HL-60/S4 treated with retinoic acid at 250 ng/mL for 4 days and 3 days (cell line): ENCODE results near the gene SERGEF.
"Not testable (repeated sequence)": the region's sequence is repeated elsewhere in the genome, so short reads cannot be mapped to it uniquely, and the experiment has no call there.

Experiments used
- in situ Hi-C: fragments of 300-500 bp; cut with MboI; formaldehyde crosslinking; loops from 2 replicates; pipeline ENCODE4 v1.7.0; 2022; ENCODE audit warnings: low sequenced_read_pairs

SERGEF gene

GRCh38 chr11:17873586-17873985, 139.3 kb downstream of the SERGEF start:
- in situ Hi-C loops = no loop called here

- in situ Hi-C loops = not testable (repeated sequence)
These were observed 144.4 kb downstream of the SERGEF start for GRCh38 chr11:17868398-17868797.

- in situ Hi-C loops = no loop called here
These were observed 145.5 kb downstream of the SERGEF start for GRCh38 chr11:17867341-17867740.

- in situ Hi-C loops = no loop called here
These were observed 146.9 kb downstream of the SERGEF start for GRCh38 chr11:17865765-17866428.

- in situ Hi-C loops = no loop called here
These were observed 148.3 kb downstream of the SERGEF start for GRCh38 chr11:17864478-17864941.

- in situ Hi-C loops = no loop called here
These were observed 151.7 kb downstream of the SERGEF start for GRCh38 chr11:17861036-17861755.

- in situ Hi-C loops = no loop called here
These were observed 153.3 kb downstream of the SERGEF start for GRCh38 chr11:17859552-17859951.

GRCh38 chr11:17855531-17856290, 157.1 kb downstream of the SERGEF start:
- in situ Hi-C loops = no loop called here

- in situ Hi-C loops = no loop called here
These were observed 159.6 kb downstream of the SERGEF start for GRCh38 chr11:17853280-17853679.

- in situ Hi-C loops = no loop called here
These were observed 160.6 kb downstream of the SERGEF start for GRCh38 chr11:17852246-17852645.

- in situ Hi-C loops = no loop called here
These were observed 161.2 kb downstream of the SERGEF start for GRCh38 chr11:17851697-17852096.

- in situ Hi-C loops = no loop called here
These were observed 162.5 kb downstream of the SERGEF start for GRCh38 chr11:17850336-17850735.

- in situ Hi-C loops = no loop called here
These were observed 164.1 kb downstream of the SERGEF start for GRCh38 chr11:17848715-17849114.

GRCh38 chr11:17846852-17847453, 165.9 kb downstream of the SERGEF start:
- in situ Hi-C loops = no loop called here

- in situ Hi-C loops = no loop called here
These were observed 167.4 kb downstream of the SERGEF start for GRCh38 chr11:17845431-17845881.

GRCh38 chr11:17840101-17840548, 172.7 kb downstream of the SERGEF start:
- in situ Hi-C loops = no loop called here

GRCh38 chr11:17839450-17839849, 173.4 kb downstream of the SERGEF start:
- in situ Hi-C loops = no loop called here

- in situ Hi-C loops = no loop called here
These were observed 174.7 kb downstream of the SERGEF start for GRCh38 chr11:17838102-17838501.

GRCh38 chr11:17831883-17832282, 181.0 kb downstream of the SERGEF start:
- in situ Hi-C loops = no loop called here

GRCh38 chr11:17831228-17831627, 181.6 kb downstream of the SERGEF start:
- in situ Hi-C loops = no loop called here

GRCh38 chr11:17828311-17828751, 184.5 kb downstream of the SERGEF start:
- in situ Hi-C loops = no loop called here
